Chondrocyte (in vitro differentiated cells): ENCODE data around the gene PRR35. TPM values are rescaled to one million over a fixed set of nuclear protein-coding genes. Genes with fewer than 3 reads are reported as not detected.

Source experiments
- DNase-seq: peaks from one replicate; pipeline ENCODE4 v3.0.0; 2021; ENCODE audit warnings: mixed read lengths, low spot score
- H3K27ac Mint-ChIP-seq: one replicate; pipeline ENCODE4 v1.8.0; 2021; ENCODE audit warnings: mild to moderate bottlenecking, moderate library complexity, mixed read lengths; ENCODE audit not compliant: unreplicated experiment
- H3K27me3 Mint-ChIP-seq: 2 replicates; pipeline ENCODE4 v1.8.0; 2021; ENCODE audit warnings: low read depth, mixed read lengths
- H3K36me3 Mint-ChIP-seq: 2 replicates; pipeline ENCODE4 v1.8.0; 2021; ENCODE audit warnings: low read depth, mixed read lengths
- H3K4me1 Mint-ChIP-seq: 2 replicates; pipeline ENCODE4 v1.8.0; 2021; ENCODE audit warnings: low read depth, mild to moderate bottlenecking, mixed read lengths
- H3K4me3 Mint-ChIP-seq: one replicate; pipeline ENCODE4 v1.8.0; 2021; ENCODE audit warnings: mild to moderate bottlenecking, moderate library complexity, mixed read lengths; ENCODE audit not compliant: unreplicated experiment
- H3K9me3 Mint-ChIP-seq: 2 replicates; pipeline ENCODE4 v1.8.0; 2021; ENCODE audit warnings: low read depth, mixed read lengths
- long read RNA-seq: library from polyadenylated mRNA; stranded (forward); transcript quantifications from one replicate; pipeline ENCODE4 v2.0.0, GENCODE V29; 2021
- total RNA-seq: library from RNA; stranded (reverse); gene quantifications from 3 replicates; pipeline ENCODE4 v1.2.1, GENCODE V29; 2021
- TF ChIP-seq, protein P1 (sequence below): fragments of 200-600 bp; sonication (generic); IDR thresholded peaks from 2 replicates; pipeline ENCODE4 v1.5.0; 2021; ENCODE audit warnings: antibody characterized with exemption, mild to moderate bottlenecking, moderate library complexity

The PRR35 gene
- not detected in 3 replicates for total RNA-seq
- long read RNA-seq, result 0 reads

GRCh38 chr16:560204-560700, at the start of gene PRR35:
TSS of gene PRR35 (plus strand) at chr16:560394. CDS start at chr16:563295, 2,901 bp downstream.
- TF ChIP-seq, protein P1, sequence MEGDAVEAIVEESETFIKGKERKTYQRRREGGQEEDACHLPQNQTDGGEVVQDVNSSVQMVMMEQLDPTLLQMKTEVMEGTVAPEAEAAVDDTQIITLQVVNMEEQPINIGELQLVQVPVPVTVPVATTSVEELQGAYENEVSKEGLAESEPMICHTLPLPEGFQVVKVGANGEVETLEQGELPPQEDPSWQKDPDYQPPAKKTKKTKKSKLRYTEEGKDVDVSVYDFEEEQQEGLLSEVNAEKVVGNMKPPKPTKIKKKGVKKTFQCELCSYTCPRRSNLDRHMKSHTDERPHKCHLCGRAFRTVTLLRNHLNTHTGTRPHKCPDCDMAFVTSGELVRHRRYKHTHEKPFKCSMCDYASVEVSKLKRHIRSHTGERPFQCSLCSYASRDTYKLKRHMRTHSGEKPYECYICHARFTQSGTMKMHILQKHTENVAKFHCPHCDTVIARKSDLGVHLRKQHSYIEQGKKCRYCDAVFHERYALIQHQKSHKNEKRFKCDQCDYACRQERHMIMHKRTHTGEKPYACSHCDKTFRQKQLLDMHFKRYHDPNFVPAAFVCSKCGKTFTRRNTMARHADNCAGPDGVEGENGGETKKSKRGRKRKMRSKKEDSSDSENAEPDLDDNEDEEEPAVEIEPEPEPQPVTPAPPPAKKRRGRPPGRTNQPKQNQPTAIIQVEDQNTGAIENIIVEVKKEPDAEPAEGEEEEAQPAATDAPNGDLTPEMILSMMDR, result no peak
- no peaks in the 10 kb centered on the region for H3K9me3 Mint-ChIP-seq
- H3K4me1 Mint-ChIP-seq, result no peaks in the 10 kb centered on the region
- H3K4me3 Mint-ChIP-seq, result no peak within 1 kb of the TSS
- H3K27me3 Mint-ChIP-seq, result peaks cover 11% of the 10 kb centered on the region
- H3K27ac Mint-ChIP-seq, result no peak within 1 kb of the TSS
- no peak for DNase-seq
- H3K36me3 Mint-ChIP-seq, result no peaks in the 10 kb centered on the region

GRCh38 chr16:512802-513201, 47.4 kb upstream of the PRR35 start:
- TF ChIP-seq, protein P1, result no peak
- H3K27me3 Mint-ChIP-seq, result no peaks in the 10 kb centered on the region
- peaks cover 13% of the 10 kb centered on the region for H3K36me3 Mint-ChIP-seq
- no peak for DNase-seq
- no peak overlapping the region for H3K4me3 Mint-ChIP-seq
- H3K4me1 Mint-ChIP-seq, result peaks cover 10% of the 10 kb centered on the region
- no peak overlapping the region for H3K27ac Mint-ChIP-seq
- H3K9me3 Mint-ChIP-seq, result no peaks in the 10 kb centered on the region

- Mint-ChIP-seq H3K4me3 (no peak overlapping the region), H3K9me3 (no peaks in the 10 kb centered on the region), H3K27ac (no peak overlapping the region), H3K27me3 (no peaks in the 10 kb centered on the region), H3K4me1 (peaks cover 5% of the 10 kb centered on the region), H3K36me3 (peaks cover 13% of the 10 kb centered on the region)
- no peak for DNase-seq
- TF ChIP-seq, protein P1, result no peak
Observed at GRCh38 chr16:513950-514349, 46.2 kb upstream of the PRR35 start.

DNA sequence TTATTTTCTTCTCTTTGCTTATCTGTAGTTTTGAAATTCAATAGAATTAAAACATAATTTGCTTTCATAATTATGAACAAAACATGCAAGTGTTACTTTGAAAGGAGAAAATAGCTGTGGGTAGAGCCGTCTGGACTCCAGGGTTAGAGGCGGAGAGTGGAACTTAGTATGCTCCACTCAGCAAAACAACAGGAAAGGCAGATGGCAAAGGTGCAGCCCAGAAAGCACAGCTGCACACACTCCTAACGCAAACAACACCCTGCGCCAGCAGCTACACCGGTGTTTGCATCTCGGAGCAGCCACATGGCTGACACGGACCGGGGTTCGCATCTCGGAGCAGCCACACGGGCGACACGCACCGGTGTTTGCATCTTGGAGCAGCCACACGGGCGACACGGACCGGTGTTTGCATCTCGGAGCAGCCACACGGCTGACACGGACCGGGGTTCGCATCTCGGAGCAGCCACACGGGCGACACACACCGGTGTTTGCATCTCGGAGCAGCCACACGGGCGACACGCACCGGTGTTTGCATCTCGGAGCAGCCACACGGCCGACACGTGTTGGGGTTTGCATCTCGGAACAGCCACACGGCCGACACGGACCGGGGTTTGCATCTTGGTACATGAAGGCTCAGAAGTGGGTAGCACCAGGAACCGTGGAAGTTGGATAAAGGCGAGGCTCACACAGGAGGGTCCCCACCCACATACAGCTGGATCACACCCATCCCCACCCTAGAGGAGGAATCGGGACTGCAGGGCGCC, 44.8 kb upstream of the PRR35 start:
- Mint-ChIP-seq H3K4me3 (no peak overlapping the region), H3K9me3 (no peaks in the 10 kb centered on the region), H3K36me3 (peaks cover 11% of the 10 kb centered on the region), H3K27me3 (no peaks in the 10 kb centered on the region), H3K4me1 (no peaks in the 10 kb centered on the region), H3K27ac (no peak overlapping the region)
- TF ChIP-seq, protein P1, result no peak
- DNase-seq, result no peak

- H3K4me3 Mint-ChIP-seq, result no peak overlapping the region
- TF ChIP-seq, protein P1, result no peak
- peaks cover 9% of the 10 kb centered on the region for H3K36me3 Mint-ChIP-seq
- H3K27ac Mint-ChIP-seq, result no peak overlapping the region
- no peaks in the 10 kb centered on the region for H3K4me1 Mint-ChIP-seq
- no peaks in the 10 kb centered on the region for H3K9me3 Mint-ChIP-seq
- no peaks in the 10 kb centered on the region for H3K27me3 Mint-ChIP-seq
- DNase-seq, result peak; percentile 92
Observed at GRCh38 chr16:515939-516226, 44.3 kb upstream of the PRR35 start.
